Stimulated activated naive CD4-positive, alpha-beta T cell treated with Interleukin-2 at 50 U/mL for 16 hours (primary cell): Measurements from ENCODE around the gene ZNFX1.
"Not testable (repeated sequence)": the region's sequence is repeated elsewhere in the genome, so short reads cannot be mapped to it uniquely, and the experiment has no call there.

Source experiments
- DNase-seq: peaks from one replicate; lab custom pipeline; 2025; lab: John Stamatoyannopoulos, UW

ZNFX1 gene

GRCh38 chr20:49210101-49210756 lies 67.6 kb downstream of the ZNFX1 start:
- DNase-seq = no peak

- DNase-seq = no peak
Measured at GRCh38 chr20:49207076-49207475, 70.8 kb downstream of the ZNFX1 start.

DNA sequence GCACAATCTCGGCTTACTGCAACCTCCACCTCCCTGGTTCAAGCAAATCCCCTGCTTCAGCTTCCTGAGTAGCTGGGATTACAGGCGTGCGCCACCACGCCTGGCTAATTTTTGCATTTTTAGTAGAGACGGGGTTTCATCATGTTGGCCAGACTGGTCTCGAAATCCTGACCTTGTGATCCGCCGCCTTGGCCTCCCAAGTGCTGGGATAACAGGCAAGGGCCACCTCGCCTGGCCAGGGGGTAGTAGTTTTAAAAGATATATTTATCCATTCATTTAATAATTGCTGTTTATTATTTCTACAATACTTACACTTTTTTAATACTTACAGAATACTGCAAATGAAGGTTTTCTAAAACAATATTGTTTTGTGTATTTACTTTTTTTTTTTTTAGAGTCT lies 74.1 kb downstream of the ZNFX1 start:
- DNase-seq = no peak

- no peak for DNase-seq
Measured at GRCh38 chr20:49203011-49203410, 74.8 kb downstream of the ZNFX1 start.

DNA sequence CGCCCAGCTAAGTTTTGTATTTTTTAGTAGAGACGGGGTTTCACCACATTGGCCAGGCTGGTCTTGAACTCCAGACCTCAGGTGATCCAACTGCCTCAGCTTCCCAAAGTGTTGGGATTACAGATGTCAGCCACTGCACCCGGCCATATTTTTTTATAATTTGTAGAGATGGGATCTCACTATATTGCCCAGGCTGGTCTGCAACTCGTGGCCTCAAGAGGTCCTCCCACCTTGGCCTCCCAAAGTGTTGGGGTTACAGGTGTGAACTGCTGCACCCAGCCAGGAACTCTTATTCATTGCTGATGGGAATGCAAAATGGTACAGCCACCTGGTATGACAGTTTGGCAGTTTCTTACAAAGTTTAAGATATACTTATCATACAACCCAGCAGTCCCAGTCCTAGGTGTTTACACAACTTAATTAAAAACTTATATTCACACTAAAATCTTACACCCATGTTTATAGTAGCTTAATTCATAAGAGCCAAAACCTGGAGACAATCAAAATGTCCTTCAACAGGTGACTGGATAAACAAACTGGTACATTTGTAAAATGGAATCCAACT lies 78.0 kb downstream of the ZNFX1 start:
- DNase-seq = no peak

DNA sequence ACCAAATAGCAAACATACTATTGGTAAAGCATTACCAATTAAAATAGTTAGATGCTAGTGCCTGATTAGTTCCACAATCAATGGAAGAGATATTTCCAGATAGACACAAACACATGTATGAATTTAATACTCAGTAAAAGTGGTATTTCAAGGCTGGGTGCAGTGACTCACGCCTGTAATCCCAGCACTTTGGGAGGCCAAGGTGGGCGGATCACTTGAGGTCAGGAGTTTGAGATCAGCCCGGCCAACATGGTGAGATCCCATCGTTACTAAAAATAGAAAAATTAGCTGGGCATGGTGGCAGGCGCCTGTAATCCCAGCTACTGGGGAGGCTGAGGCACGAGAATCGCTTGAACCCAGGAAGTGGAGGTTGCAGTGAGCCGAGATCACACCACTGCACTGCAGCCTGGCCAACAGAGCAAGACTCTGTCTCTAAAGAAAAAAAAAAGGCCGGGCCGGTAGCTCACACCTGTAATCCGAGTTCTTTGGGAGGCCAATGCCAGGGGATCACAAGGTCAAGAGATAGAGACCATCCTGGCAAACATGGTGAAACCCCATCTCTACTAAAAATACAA lies 84.8 kb downstream of the ZNFX1 start:
- not testable (repeated sequence) for DNase-seq
